Hematopoietic multipotent progenitor cell treated with erythropoietin and hydrocortisone succinate and interleukin-3 and kit ligand, for 8 days (in vitro differentiated cells): Measurements from ENCODE around the gene DSC2.
"Not testable (repeated sequence)": the region's sequence is repeated elsewhere in the genome, so short reads cannot be mapped to it uniquely, and the experiment has no call there.

Experiments
- DNase-seq: peaks from one replicate; pipeline ENCODE4 v3.0.0-alpha.2; 2015

The DSC2 gene

DNA sequence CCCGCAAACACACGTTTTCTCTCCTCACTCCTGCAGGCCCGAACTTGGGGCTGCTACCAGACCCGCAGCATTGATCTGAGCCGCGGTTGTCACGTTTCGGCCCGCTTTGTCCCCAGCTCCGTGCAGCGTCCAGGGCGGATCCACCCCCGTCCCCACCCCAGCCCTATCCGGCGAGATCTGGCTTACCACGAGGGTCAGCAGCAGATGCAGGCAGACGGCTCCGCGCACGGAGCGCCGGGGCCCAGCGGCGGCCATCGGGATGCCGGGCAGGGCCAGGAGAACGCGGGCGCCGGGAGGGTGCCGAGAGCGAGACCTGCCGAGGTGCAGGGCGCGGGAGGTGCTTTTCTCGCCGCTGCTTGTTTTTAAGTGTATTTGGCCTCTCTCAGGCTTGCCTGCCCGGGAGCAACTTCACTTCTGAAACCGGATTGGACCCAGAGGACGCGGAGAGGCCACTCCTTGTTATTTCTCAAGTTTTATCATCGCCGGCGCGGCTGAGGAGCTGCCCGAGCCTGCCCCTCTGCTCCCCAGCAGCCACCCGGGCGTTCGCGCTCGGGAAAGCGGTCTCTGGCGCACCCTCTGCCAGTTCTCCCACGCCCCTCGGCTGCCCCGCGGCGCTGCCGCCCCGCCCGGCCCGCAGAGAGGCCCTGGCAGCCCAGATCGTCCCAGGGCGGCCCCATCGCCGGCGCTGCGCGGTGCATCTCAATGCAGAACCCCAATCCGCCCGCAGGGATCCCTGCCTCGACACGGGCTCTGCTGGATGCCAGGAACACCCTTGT is 59.6 kb downstream of the DSC2 start, which contains the start of gene DSC3:
DSC3 (minus strand) TSS at position 337 of the 776 bp plus-strand sequence; CDS start at position 255, 82 bp downstream.
- DNase-seq = no peak

GRCh38 chr18:31042084-31042405 is 60.2 kb downstream of the DSC2 start:
- no peak for DNase-seq

DNA sequence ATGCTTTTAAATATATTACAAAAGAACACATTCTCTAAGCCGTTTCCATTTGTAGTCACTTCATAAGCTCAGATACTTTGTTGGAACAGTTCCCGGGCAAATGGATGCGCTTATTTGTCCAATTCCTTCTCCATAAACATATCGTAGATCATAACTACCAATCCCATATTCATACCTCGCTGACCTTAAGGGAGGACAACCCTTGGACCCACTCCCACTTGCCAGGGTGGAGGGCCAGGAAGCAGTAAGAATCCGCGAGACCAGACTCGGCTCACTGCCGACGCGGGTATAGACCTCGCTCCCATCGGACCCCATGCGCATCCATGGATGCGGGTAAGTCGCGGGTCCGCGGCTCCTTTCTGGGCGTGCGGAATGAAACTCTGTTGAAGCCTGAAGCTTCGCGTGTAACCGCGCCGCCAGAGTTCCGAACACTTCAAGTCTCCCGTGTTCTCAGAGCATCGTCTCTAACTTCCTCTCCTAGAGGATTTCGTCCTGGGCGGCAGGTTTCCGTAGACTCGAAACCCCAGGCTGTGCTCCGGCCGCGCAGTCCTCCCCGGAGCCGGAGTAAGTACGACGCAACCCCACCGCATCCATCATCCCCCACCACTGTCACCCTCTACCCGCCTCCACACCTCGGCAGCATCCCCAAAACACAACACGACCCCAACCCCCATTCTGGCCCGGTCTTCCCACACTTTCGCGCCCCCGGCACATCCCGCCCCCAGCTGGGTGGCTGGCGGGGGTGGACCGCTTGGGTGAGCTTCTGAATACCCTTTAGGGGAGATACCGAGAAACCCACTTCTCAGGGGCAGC is 60.7 kb downstream of the DSC2 start:
- no peak for DNase-seq

- DNase-seq = no peak
These were observed 61.4 kb downstream of the DSC2 start for GRCh38 chr18:31040686-31041270.

DNA sequence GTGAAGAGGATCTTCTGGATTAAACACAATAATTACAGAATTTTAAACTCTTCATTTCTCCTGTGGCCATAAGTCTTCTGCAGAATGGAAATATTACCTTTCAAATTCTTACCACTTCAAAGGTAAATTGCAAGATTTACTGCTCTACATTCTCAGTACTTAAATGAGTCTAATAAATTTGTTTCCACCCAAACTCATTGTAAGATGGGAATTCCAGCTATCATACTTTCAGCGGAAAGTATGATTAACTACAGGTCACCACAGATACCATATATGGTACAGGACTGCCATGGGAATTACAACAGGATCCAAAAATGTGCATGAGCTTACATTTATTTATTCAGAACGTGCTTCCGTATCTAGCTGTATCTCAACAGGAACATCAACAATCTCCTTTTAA is 62.8 kb downstream of the DSC2 start:
- DNase-seq = no peak

- not testable (repeated sequence) for DNase-seq
These were observed 64.5 kb downstream of the DSC2 start for GRCh38 chr18:31037686-31038085.

GRCh38 chr18:31034541-31034940 is 67.7 kb downstream of the DSC2 start:
- DNase-seq = no peak

GRCh38 chr18:31030574-31031278 is 71.5 kb downstream of the DSC2 start:
- DNase-seq = no peak

GRCh38 chr18:31015715-31016434 is 86.3 kb downstream of the DSC2 start:
- DNase-seq = no peak

DNA sequence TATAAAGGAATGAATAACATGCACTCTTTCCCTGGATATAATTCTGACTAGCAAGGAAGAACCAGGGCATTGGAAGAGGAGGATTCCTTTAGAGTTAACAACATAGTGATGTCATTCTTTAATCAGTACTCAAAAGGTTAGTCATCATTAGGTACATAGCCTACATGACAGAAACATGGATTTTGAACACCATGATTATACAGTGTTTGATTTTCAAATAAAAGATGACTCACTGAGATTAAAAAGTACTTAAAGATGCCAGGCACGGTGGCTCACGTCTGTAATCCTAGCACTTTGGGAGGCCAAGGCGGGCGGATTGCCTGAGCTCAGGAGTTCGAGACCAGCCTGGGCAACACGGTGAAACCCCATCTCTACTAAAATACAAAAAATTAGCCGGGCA is 90.8 kb downstream of the DSC2 start:
- DNase-seq = not testable (repeated sequence)

DNA sequence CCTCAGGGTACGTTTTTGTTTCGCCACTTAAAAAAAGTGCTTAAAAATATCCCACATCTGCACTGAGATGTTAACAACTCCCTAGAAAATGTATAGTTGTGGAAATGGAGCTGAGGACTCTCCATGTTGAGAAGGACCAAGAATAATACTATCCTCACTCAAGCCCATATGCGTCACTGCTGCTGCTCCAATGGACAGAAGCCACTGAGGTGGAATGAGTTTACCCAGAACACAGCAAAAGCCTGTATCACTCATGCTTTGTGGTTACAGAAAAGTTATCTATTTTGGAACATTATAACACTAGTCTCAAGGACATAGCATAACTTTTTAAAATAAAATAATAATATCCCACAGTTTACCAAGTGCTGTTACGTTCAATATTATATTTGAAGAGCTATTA is 91.6 kb downstream of the DSC2 start:
- no peak for DNase-seq
